ENCODE results near the gene APBB2. TPM values are rescaled to one million over a fixed set of nuclear protein-coding genes. Genes with fewer than 3 reads are reported as not detected.
"Not testable (repeated sequence)": the region's sequence is repeated elsewhere in the genome, so short reads cannot be mapped to it uniquely, and the experiment has no call there.

Gene APBB2
- polyA plus RNA-seq, 3 donors: 0.15 to 0.33 TPM; not detected in 1

- H4K20me1 ChIP-seq (ENCODE audit: insufficient read depth, low read length): no peaks in the 10 kb centered on the region
- Mint-ChIP-seq H3K9me3 (peaks cover 0 to 8% (median 5%) of the 10 kb centered on the region in 7 donors), H3K27me3 (ENCODE audit: low read depth in 3 of 3) (no peaks in the 10 kb centered on the region), H3K36me3 (peaks cover 0 to 7% of the 10 kb centered on the region in 2 donors), H3K4me1 (peaks cover 73% of the 10 kb centered on the region), H3K27ac (peak overlapping the region in 3 of 7 donors; percentile 21 to 50 (median 40)), H3K4me3 (no peak overlapping the region)
- H3K36me3 ChIP-seq (replicated peaks in 1 of 2; ENCODE audit: control insufficient read depth in 1 of 2, insufficient read depth in 2 of 2, low read length in 2 of 2): no peaks in the 10 kb centered on the region
- no peak overlapping the region for H3K27ac ChIP-seq (ENCODE audit: low read depth in 1 of 2, low read length in 2 of 2)
- no peak overlapping the region for H3K9ac ChIP-seq (ENCODE audit: insufficient read depth, low read length, poor library complexity, severe bottlenecking)
- intact Hi-C loops (cut with micrococcal nuclease): no loop called here
- 83% methylated on average over 2 of the region's 2 CpGs for WGBS (ENCODE audit: insufficient coverage)
- H3K79me2 ChIP-seq (ENCODE audit: insufficient read depth, low read length): no peaks in the 10 kb centered on the region
- no peak for TF ChIP-seq CTCF (IDR thresholded peaks at IDR 0.05)
- no peak overlapping the region for H3K4me3 ChIP-seq (replicated peaks in 1 of 3; ENCODE audit: low read depth in 2 of 3, low read length in 3 of 3)
- DNase-seq: no peak
- H2AFZ ChIP-seq (ENCODE audit: insufficient read depth, low read depth, low read length, poor library complexity, severe bottlenecking): no peak overlapping the region
- no peaks in the 10 kb centered on the region for H3K27me3 ChIP-seq (ENCODE audit: control insufficient read depth in 2 of 2, insufficient read depth in 2 of 2, low read length in 2 of 2)
- no peaks in the 10 kb centered on the region for H3K9me3 ChIP-seq (replicated peaks in 1 of 2; ENCODE audit: control insufficient read depth in 1 of 2, insufficient read depth in 1 of 2, low read length in 2 of 2)
- no peak overlapping the region for H3K4me2 ChIP-seq (replicated peaks; ENCODE audit: extremely low read depth, low read length, poor library complexity, severe bottlenecking)
- peaks cover 36 to 64% of the 10 kb centered on the region in 2 donors for H3K4me1 ChIP-seq (ENCODE audit: control insufficient read depth in 1 of 2, insufficient read depth in 2 of 2, low read length in 2 of 2)
Measured at GRCh38 chr4:40995850-40996249, 218.5 kb downstream of the APBB2 start.

- H3K27ac Mint-ChIP-seq: peak overlapping the region in 5 of 7 donors; percentile 80 to 99 (median 97)
- H3K4me2 ChIP-seq (replicated peaks; ENCODE audit: extremely low read depth, low read length, poor library complexity, severe bottlenecking): not testable (repeated sequence)
- WGBS (ENCODE audit: insufficient coverage): 100% methylated on average over 1 of the region's 4 CpGs
Measured at GRCh38 chr4:40994321-40994720, 220.0 kb downstream of the APBB2 start.

GRCh38 chr4:40993296-40993693 lies 221.0 kb downstream of the APBB2 start:
- H3K36me3 Mint-ChIP-seq; H4K20me1 ChIP-seq (ENCODE audit: insufficient read depth, low read length); H3K9me3 ChIP-seq (replicated peaks in 1 of 2; ENCODE audit: control insufficient read depth in 1 of 2, insufficient read depth in 1 of 2, low read length in 2 of 2); intact Hi-C loops (cut with micrococcal nuclease); H3K9me3 Mint-ChIP-seq; H3K36me3 ChIP-seq (replicated peaks in 1 of 2; ENCODE audit: control insufficient read depth in 1 of 2, insufficient read depth in 2 of 2, low read length in 2 of 2); H3K9ac ChIP-seq (ENCODE audit: insufficient read depth, low read length, poor library complexity, severe bottlenecking); H3K79me2 ChIP-seq (ENCODE audit: insufficient read depth, low read length); H3K27me3 ChIP-seq (ENCODE audit: control insufficient read depth in 2 of 2, insufficient read depth in 2 of 2, low read length in 2 of 2); H3K27me3 Mint-ChIP-seq (ENCODE audit: low read depth in 3 of 3); DNase-seq: not testable (repeated sequence)
- H3K4me3 Mint-ChIP-seq: peak overlapping the region in 1 of 2 donors; percentile 65
- peak overlapping the region; percentile 47 for H2AFZ ChIP-seq (ENCODE audit: insufficient read depth, low read depth, low read length, poor library complexity, severe bottlenecking)
- peaks cover 59% of the 10 kb centered on the region for H3K4me1 Mint-ChIP-seq
- H3K4me3 ChIP-seq (replicated peaks in 1 of 3; ENCODE audit: low read depth in 2 of 3, low read length in 3 of 3): peak overlapping the region in 1 of 3 experiments; percentile 31
- H3K27ac Mint-ChIP-seq: peak overlapping the region; percentile 74 to 99 (median 96)
- H3K27ac ChIP-seq (ENCODE audit: low read depth in 1 of 2, low read length in 2 of 2): peak overlapping the region; percentile 61 to 83
- WGBS (ENCODE audit: insufficient coverage): no CpG with 5 or more reads among the region's 2 CpGs
- peak overlapping the region; percentile 53 for H3K4me2 ChIP-seq (replicated peaks; ENCODE audit: extremely low read depth, low read length, poor library complexity, severe bottlenecking)
- H3K4me1 ChIP-seq (ENCODE audit: control insufficient read depth in 1 of 2, insufficient read depth in 2 of 2, low read length in 2 of 2): peaks cover 29 to 47% of the 10 kb centered on the region in 2 donors

More at GRCh38 chr4:40994321-40994720, 220.0 kb downstream of the APBB2 start:
- DNase-seq: peak; percentile 8 to 23 (median 12)
- H3K9ac ChIP-seq (ENCODE audit: insufficient read depth, low read length, poor library complexity, severe bottlenecking); H4K20me1 ChIP-seq (ENCODE audit: insufficient read depth, low read length); H3K9me3 Mint-ChIP-seq; H3K27me3 Mint-ChIP-seq (ENCODE audit: low read depth in 3 of 3); H3K27me3 ChIP-seq (ENCODE audit: control insufficient read depth in 2 of 2, insufficient read depth in 2 of 2, low read length in 2 of 2); H2AFZ ChIP-seq (ENCODE audit: insufficient read depth, low read depth, low read length, poor library complexity, severe bottlenecking); H3K4me3 ChIP-seq (replicated peaks in 1 of 3; ENCODE audit: low read depth in 2 of 3, low read length in 3 of 3); H3K36me3 ChIP-seq (replicated peaks in 1 of 2; ENCODE audit: control insufficient read depth in 1 of 2, insufficient read depth in 2 of 2, low read length in 2 of 2); intact Hi-C loops (cut with micrococcal nuclease); H3K36me3 Mint-ChIP-seq; H3K4me3 Mint-ChIP-seq; H3K79me2 ChIP-seq (ENCODE audit: insufficient read depth, low read length); H3K9me3 ChIP-seq (replicated peaks in 1 of 2; ENCODE audit: control insufficient read depth in 1 of 2, insufficient read depth in 1 of 2, low read length in 2 of 2); H3K27ac ChIP-seq (ENCODE audit: low read depth in 1 of 2, low read length in 2 of 2): not testable (repeated sequence)
- H3K4me1 Mint-ChIP-seq: peaks cover 69% of the 10 kb centered on the region
- peaks cover 38 to 57% of the 10 kb centered on the region in 2 donors for H3K4me1 ChIP-seq (ENCODE audit: control insufficient read depth in 1 of 2, insufficient read depth in 2 of 2, low read length in 2 of 2)
